Stimulated activated naive B cell treated with anti-CD40 and anti-IgM and Interleukin-4, amounts not matched to agents 10 μg/mL and 1 μg/mL and 100 μg/mL, for 72 hours (primary cell): ENCODE data around the gene ADAMTS19.
"Not testable (repeated sequence)": the region's sequence is repeated elsewhere in the genome, so short reads cannot be mapped to it uniquely, and the experiment has no call there.

Experiments used
- ATAC-seq, 2 donors: fragments of 150-1000 bp; cut with Tn5 transposase; replicated peaks; 2 replicates each; pipeline ENCODE4 v1.10.0; 2021; ENCODE audit warnings: moderate library complexity in 1 of 2
- DNase-seq: peaks from one replicate; pipeline ENCODE4 v3.0.0; 2021
- H3K27ac Mint-ChIP-seq: one replicate; pipeline ENCODE4 v1.8.0; 2022; ENCODE audit warnings: mild to moderate bottlenecking, mixed read lengths
- H3K27me3 Mint-ChIP-seq, 2 donors: one replicate each; pipeline ENCODE4 v1.8.0; 2022; ENCODE audit warnings: mixed read lengths in 2 of 2
- H3K36me3 Mint-ChIP-seq, 2 donors: one replicate each; pipeline ENCODE4 v1.8.0; 2022; ENCODE audit warnings: mixed read lengths in 2 of 2, mild to moderate bottlenecking in 1 of 2
- H3K4me1 Mint-ChIP-seq, 2 donors: one replicate each; pipeline ENCODE4 v1.8.0; 2022; ENCODE audit warnings: mixed read lengths in 2 of 2, mild to moderate bottlenecking in 1 of 2
- H3K4me3 Mint-ChIP-seq, 2 donors: one replicate each; pipeline ENCODE4 v1.8.0; 2022; ENCODE audit warnings: mild to moderate bottlenecking in 2 of 2, mixed read lengths in 2 of 2, moderate library complexity in 1 of 2
- H3K9me3 Mint-ChIP-seq, 2 donors: one replicate each; pipeline ENCODE4 v1.8.0; 2022; ENCODE audit warnings: mixed read lengths in 2 of 2, mild to moderate bottlenecking in 1 of 2

Gene ADAMTS19

GRCh38 chr5:129459777-129460671 lies at the start of gene ADAMTS19:
Gene ADAMTS19 (plus strand): TSS chr5:129460298. CDS start chr5:129460392, 94 bp downstream.
- peaks cover 2 to 5% of the 10 kb centered on the region in 2 donors for H3K36me3 Mint-ChIP-seq
- H3K4me3 Mint-ChIP-seq = peak within 1 kb of the TSS in 1 of 2 donors; percentile 51
- H3K27me3 Mint-ChIP-seq = peaks cover 33 to 44% of the 10 kb centered on the region in 2 donors
- peaks cover 4 to 16% of the 10 kb centered on the region in 2 donors for H3K4me1 Mint-ChIP-seq
- ATAC-seq = peak in 1 of 2 donors; percentile 63
- no peaks in the 10 kb centered on the region for H3K9me3 Mint-ChIP-seq
- H3K27ac Mint-ChIP-seq = peak within 1 kb of the TSS; percentile 48
- no peak for DNase-seq

GRCh38 chr5:129410488-129410887 lies 49.6 kb upstream of the ADAMTS19 start:
- Mint-ChIP-seq H3K4me3 (no peak overlapping the region), H3K27ac (no peak overlapping the region), H3K36me3 (no peaks in the 10 kb centered on the region), H3K27me3 (no peaks in the 10 kb centered on the region), H3K9me3 (peaks cover 5 to 10% of the 10 kb centered on the region in 2 donors), H3K4me1 (no peaks in the 10 kb centered on the region)
- no peak for ATAC-seq
- DNase-seq = no peak

GRCh38 chr5:129412721-129413120 lies 47.4 kb upstream of the ADAMTS19 start:
- no peak for DNase-seq
- peaks cover 8 to 17% of the 10 kb centered on the region in 2 donors for H3K9me3 Mint-ChIP-seq
- H3K4me3 Mint-ChIP-seq = no peak overlapping the region
- no peak for ATAC-seq
- H3K27ac Mint-ChIP-seq = no peak overlapping the region
- no peaks in the 10 kb centered on the region for H3K36me3 Mint-ChIP-seq
- no peaks in the 10 kb centered on the region for H3K27me3 Mint-ChIP-seq
- no peaks in the 10 kb centered on the region for H3K4me1 Mint-ChIP-seq

GRCh38 chr5:129413570-129413969 lies 46.5 kb upstream of the ADAMTS19 start:
- Mint-ChIP-seq H3K9me3 (peaks cover 8 to 17% of the 10 kb centered on the region in 2 donors), H3K4me3 (no peak overlapping the region), H3K27ac (no peak overlapping the region), H3K4me1 (no peaks in the 10 kb centered on the region), H3K36me3 (no peaks in the 10 kb centered on the region), H3K27me3 (no peaks in the 10 kb centered on the region)
- ATAC-seq = no peak
- no peak for DNase-seq

- Mint-ChIP-seq H3K27me3 (no peaks in the 10 kb centered on the region), H3K36me3 (no peaks in the 10 kb centered on the region), H3K27ac (no peak overlapping the region), H3K4me1 (no peaks in the 10 kb centered on the region), H3K4me3 (no peak overlapping the region), H3K9me3 (peaks cover 10 to 17% of the 10 kb centered on the region in 2 donors)
- DNase-seq (no peak), ATAC-seq (no peak)
Measured at GRCh38 chr5:129419292-129419691, 40.8 kb upstream of the ADAMTS19 start.

- ATAC-seq (no peak), DNase-seq (no peak)
- no peak overlapping the region for H3K27ac Mint-ChIP-seq
- peaks cover 0 to 1% of the 10 kb centered on the region in 2 donors for H3K9me3 Mint-ChIP-seq
- no peaks in the 10 kb centered on the region for H3K4me1 Mint-ChIP-seq
- no peak overlapping the region for H3K4me3 Mint-ChIP-seq
- no peaks in the 10 kb centered on the region for H3K36me3 Mint-ChIP-seq
- no peaks in the 10 kb centered on the region for H3K27me3 Mint-ChIP-seq
Measured at GRCh38 chr5:129425031-129425430, 35.1 kb upstream of the ADAMTS19 start.

- no peak for ATAC-seq
- H3K4me3 Mint-ChIP-seq = no peak overlapping the region
- no peak overlapping the region for H3K27ac Mint-ChIP-seq
- no peaks in the 10 kb centered on the region for H3K27me3 Mint-ChIP-seq
- DNase-seq = no peak
- H3K9me3 Mint-ChIP-seq = peaks cover 0 to 1% of the 10 kb centered on the region in 2 donors
- H3K36me3 Mint-ChIP-seq = no peaks in the 10 kb centered on the region
- no peaks in the 10 kb centered on the region for H3K4me1 Mint-ChIP-seq
Measured at GRCh38 chr5:129426071-129426470, 34.0 kb upstream of the ADAMTS19 start.

GRCh38 chr5:129428636-129429035 lies 31.5 kb upstream of the ADAMTS19 start:
- H3K4me3 Mint-ChIP-seq, ATAC-seq, H3K27ac Mint-ChIP-seq, H3K9me3 Mint-ChIP-seq, H3K27me3 Mint-ChIP-seq, H3K36me3 Mint-ChIP-seq, H3K4me1 Mint-ChIP-seq, DNase-seq: not testable (repeated sequence)

GRCh38 chr5:129431406-129431805 lies 28.7 kb upstream of the ADAMTS19 start:
- Mint-ChIP-seq H3K9me3 (peaks cover 0 to 1% of the 10 kb centered on the region in 2 donors), H3K4me3 (no peak overlapping the region), H3K4me1 (no peaks in the 10 kb centered on the region), H3K27ac (no peak overlapping the region), H3K27me3 (no peaks in the 10 kb centered on the region), H3K36me3 (no peaks in the 10 kb centered on the region)
- no peak for ATAC-seq
- no peak for DNase-seq

GRCh38 chr5:129438322-129438721 lies 21.8 kb upstream of the ADAMTS19 start:
- Mint-ChIP-seq H3K27ac (no peak overlapping the region), H3K4me1 (no peaks in the 10 kb centered on the region), H3K4me3 (no peak overlapping the region), H3K36me3 (no peaks in the 10 kb centered on the region), H3K9me3 (peaks cover 0 to 3% of the 10 kb centered on the region in 2 donors), H3K27me3 (no peaks in the 10 kb centered on the region)
- ATAC-seq (no peak), DNase-seq (no peak)

GRCh38 chr5:129440424-129440823 lies 19.7 kb upstream of the ADAMTS19 start:
- H3K4me1 Mint-ChIP-seq = no peaks in the 10 kb centered on the region
- no peak overlapping the region for H3K27ac Mint-ChIP-seq
- no peak overlapping the region for H3K4me3 Mint-ChIP-seq
- peaks cover 0 to 3% of the 10 kb centered on the region in 2 donors for H3K9me3 Mint-ChIP-seq
- no peaks in the 10 kb centered on the region for H3K36me3 Mint-ChIP-seq
- DNase-seq = no peak
- ATAC-seq = no peak
- H3K27me3 Mint-ChIP-seq = no peaks in the 10 kb centered on the region

- Mint-ChIP-seq H3K27ac (no peak overlapping the region), H3K27me3 (no peaks in the 10 kb centered on the region), H3K4me3 (no peak overlapping the region), H3K4me1 (no peaks in the 10 kb centered on the region), H3K36me3 (no peaks in the 10 kb centered on the region), H3K9me3 (peaks cover 0 to 3% of the 10 kb centered on the region in 2 donors)
- DNase-seq (no peak), ATAC-seq (no peak)
Measured at GRCh38 chr5:129441096-129441495, 19.0 kb upstream of the ADAMTS19 start.

- no peaks in the 10 kb centered on the region for H3K27me3 Mint-ChIP-seq
- no peaks in the 10 kb centered on the region for H3K4me1 Mint-ChIP-seq
- no peak overlapping the region for H3K4me3 Mint-ChIP-seq
- no peaks in the 10 kb centered on the region for H3K9me3 Mint-ChIP-seq
- peak; percentile 10 to 61 for ATAC-seq
- no peaks in the 10 kb centered on the region for H3K36me3 Mint-ChIP-seq
- H3K27ac Mint-ChIP-seq = no peak overlapping the region
- no peak for DNase-seq
Measured at GRCh38 chr5:129445379-129445778, 14.7 kb upstream of the ADAMTS19 start.

- no peak for DNase-seq
- no peak overlapping the region for H3K4me3 Mint-ChIP-seq
Measured at GRCh38 chr5:129447968-129448367, 12.1 kb upstream of the ADAMTS19 start.

GRCh38 chr5:129448654-129449053 lies 11.4 kb upstream of the ADAMTS19 start:
- ATAC-seq (no peak), DNase-seq (no peak)
- H3K36me3 Mint-ChIP-seq = no peaks in the 10 kb centered on the region
- no peak overlapping the region for H3K27ac Mint-ChIP-seq
- H3K4me3 Mint-ChIP-seq = no peak overlapping the region
- no peaks in the 10 kb centered on the region for H3K4me1 Mint-ChIP-seq
- H3K27me3 Mint-ChIP-seq = no peaks in the 10 kb centered on the region
- H3K9me3 Mint-ChIP-seq = no peaks in the 10 kb centered on the region

More at GRCh38 chr5:129447968-129448367, 12.1 kb upstream of the ADAMTS19 start:
- Mint-ChIP-seq H3K4me1 (no peaks in the 10 kb centered on the region), H3K27ac (no peak overlapping the region), H3K36me3 (no peaks in the 10 kb centered on the region), H3K9me3 (no peaks in the 10 kb centered on the region), H3K27me3 (no peaks in the 10 kb centered on the region)
- ATAC-seq = no peak
